HepG2 (cell line): ENCODE measurements around the gene CTNNBL1. TPM values are rescaled to one million over a fixed set of nuclear protein-coding genes. Genes with fewer than 3 reads are reported as not detected.

Experiments used
- ATAC-seq: fragments of 200-7000 bp; cut with Tn5 transposase; 3 replicates; pipeline ENCODE4 v1.9.1; 2020; ENCODE audit warnings: mild to moderate bottlenecking, moderate library complexity
- BruUV-seq: library from RNA; stranded (reverse); fragments of 400-500 nt; replicated peaks from 2 replicates; lab custom pipeline; 2021; lab: Mats Ljungman, UMichigan
- CTCF ChIA-PET: fragments of 300-600 bp; formaldehyde crosslinking; extraction: SDS; loops from one replicate; lab custom pipeline; 2021; ENCODE audit warnings: low total read pairs, inconsistent platforms, low intra/inter-chr PET ratio; lab: Yijun Ruan, JAX
- POLR2A ChIA-PET: fragments of 350-600 bp; sonication (Branson Sonifier 250); formaldehyde crosslinking; loops from one replicate; lab custom pipeline; 2020; ENCODE audit warnings: antibody characterized with exemption, inconsistent platforms; lab: Yijun Ruan, JAX
- DNase-seq: peaks from one replicate; pipeline ENCODE4 v3.0.0-alpha.2; 2015; ENCODE audit warnings: low spot score
- FAIRE-seq: peaks from 3 replicates; lab custom pipeline; 2011; peaks lifted over from hg19 to GRCh38; lab: Jason Lieb, UNC
- H2AFZ ChIP-seq: one replicate; pipeline ENCODE4 v1.6.1; 2011; ENCODE audit warnings: low read length, inconsistent platforms
- H3K27ac ChIP-seq: fragments of 300-600 bp; 3 replicates; pipeline ENCODE4 v1.8.0; 2011; ENCODE audit warnings: mixed run types, mild to moderate bottlenecking, mixed read lengths, low read length, inconsistent platforms; ENCODE audit not compliant: insufficient read depth; ENCODE audit errors: extremely low read length
- H3K27me3 ChIP-seq, 2 experiments: fragments of 200-600 bp in 1 of 2; 2 replicates in 1 of 2; 3 replicates in 1 of 2; pipeline versions ENCODE4 v1.6.0 to v1.8.0; 2011; ENCODE audit warnings: low read length in 2 of 2, mild to moderate bottlenecking in 2 of 2, moderate library complexity in 2 of 2, inconsistent platforms in 1 of 2; ENCODE audit not compliant: insufficient read depth in 2 of 2, control insufficient read depth in 1 of 2
- H3K36me3 ChIP-seq, 2 experiments: fragments of 200-600 bp in 1 of 2; replicated peaks in 1 of 2; 2 replicates in 1 of 2; 3 replicates in 1 of 2; pipeline versions ENCODE4 v1.5.1 to v1.8.0; 2011; ENCODE audit warnings: low read length in 2 of 2, inconsistent platforms in 1 of 2; ENCODE audit not compliant: insufficient read depth in 2 of 2, control insufficient read depth in 1 of 2
- H3K4me1 ChIP-seq: 2 replicates; pipeline ENCODE4 v1.5.1; 2012; ENCODE audit warnings: low read length, inconsistent platforms; ENCODE audit not compliant: insufficient read depth
- H3K4me2 ChIP-seq: 2 replicates; pipeline ENCODE4 v1.6.0; 2011; ENCODE audit warnings: low read depth, low read length, inconsistent platforms
- H3K4me3 ChIP-seq, 3 experiments: fragments of 200-600 bp in 1 of 3; sonication (generic), shearing (Covaris generic) in 1 of 3; replicated peaks in 1 of 3; 2 replicates each; pipeline ENCODE4 v1.5.1; 2011 to 2016; ENCODE audit warnings: low read length in 3 of 3, inconsistent platforms in 2 of 3, low read depth in 2 of 3, mild to moderate bottlenecking in 2 of 3, control low read depth in 1 of 3, mixed read lengths in 1 of 3; ENCODE audit not compliant: insufficient read depth in 1 of 3
- H3K79me2 ChIP-seq: one replicate; pipeline ENCODE4 v1.6.1; 2011; ENCODE audit warnings: low read length, inconsistent platforms; ENCODE audit not compliant: insufficient read depth
- H3K9ac ChIP-seq: 2 replicates; pipeline ENCODE4 v1.6.0; 2011; ENCODE audit warnings: mild to moderate bottlenecking, low read depth, low read length, inconsistent platforms; ENCODE audit not compliant: insufficient read depth
- H3K9me3 ChIP-seq: 2 replicates; pipeline ENCODE4 v1.5.1; 2012; ENCODE audit warnings: mild to moderate bottlenecking, low read length
- H4K20me1 ChIP-seq: 2 replicates; pipeline ENCODE4 v1.6.0; 2011; ENCODE audit warnings: inconsistent platforms, mild to moderate bottlenecking, low read length, moderate library complexity; ENCODE audit not compliant: insufficient read depth
- ARNT2 ChIP-seq: sonication (generic); formaldehyde crosslinking; IDR thresholded peaks from 2 replicates; pipeline ENCODE4 v1.8.0; 2022; ENCODE audit warnings: mild to moderate bottlenecking, low read depth, missing genetic modification reagents, moderate library complexity
- ZNF609 ChIP-seq: sonication (generic); formaldehyde crosslinking; IDR thresholded peaks from 2 replicates; pipeline ENCODE4 v1.4.0; 2020; ENCODE audit warnings: mild to moderate bottlenecking, missing genetic modification reagents, borderline replicate concordance
- WGBS: methylation state at CpG from one replicate; pipeline ENCODE4 v1.1.6; 2017; ENCODE audit warnings: low lambda C conversion rate; 5-methylcytosine and 5-hydroxymethylcytosine counted together
- in situ Hi-C: cut with HindIII; loops from 2 replicates; pipeline ENCODE4 v1.10.0; 2017; ENCODE audit warnings: low pct_unique_long_range_greater_than_20kb; ENCODE audit not compliant: extremely low pct_ligation_motif_present
- intact Hi-C: fragments of 100-400 bp; cut with micrococcal nuclease; formaldehyde crosslinking; loops from one replicate; pipeline ENCODE4 v1.10.0; 2022; ENCODE audit not compliant: unreplicated experiment
- polyA plus RNA-seq, 8 experiments: library from polyadenylated mRNA; depleted of rRNA in 3 of 8; stranded (reverse) in 7 of 8; unstranded in 1 of 8; fragments of >200 nt; fragmentation: Illumina TruSeq in 4 of 8; extraction: Trizol in 4 of 8; gene quantifications; 2 replicates each; pipeline versions ENCODE4 v1.2.1 to v1.2.3, GENCODE V29; 2011 to 2016; ENCODE audit warnings: low read depth in 4 of 8, missing spikeins in 1 of 8, mixed read lengths in 1 of 8; ENCODE audit not compliant: insufficient read depth in 1 of 8
- total RNA-seq, 5 experiments: library from RNA; depleted of rRNA; stranded (reverse); fragments of >200 nt; fragmentation: Illumina TruSeq; extraction: Trizol; gene quantifications; 2 replicates each; pipeline ENCODE4 v1.2.3, GENCODE V29; 2016; ENCODE audit warnings: low read depth in 1 of 5

Gene CTNNBL1
- total and polyA plus RNA-seq, 2 of the 13 experiments (the other 11 are each of a cell fraction or from before 2014, with no cell fraction given): 49.3 to 94.6 TPM

GRCh38 chr20:37896932-37897548 is 203.2 kb downstream of the CTNNBL1 start (continued):
- TF ChIP-seq ZNF609 (CRISPR knock-in tag): 0 out of 2 replicates have a peak, but pooled peaks have one; percentile 27

DNA sequence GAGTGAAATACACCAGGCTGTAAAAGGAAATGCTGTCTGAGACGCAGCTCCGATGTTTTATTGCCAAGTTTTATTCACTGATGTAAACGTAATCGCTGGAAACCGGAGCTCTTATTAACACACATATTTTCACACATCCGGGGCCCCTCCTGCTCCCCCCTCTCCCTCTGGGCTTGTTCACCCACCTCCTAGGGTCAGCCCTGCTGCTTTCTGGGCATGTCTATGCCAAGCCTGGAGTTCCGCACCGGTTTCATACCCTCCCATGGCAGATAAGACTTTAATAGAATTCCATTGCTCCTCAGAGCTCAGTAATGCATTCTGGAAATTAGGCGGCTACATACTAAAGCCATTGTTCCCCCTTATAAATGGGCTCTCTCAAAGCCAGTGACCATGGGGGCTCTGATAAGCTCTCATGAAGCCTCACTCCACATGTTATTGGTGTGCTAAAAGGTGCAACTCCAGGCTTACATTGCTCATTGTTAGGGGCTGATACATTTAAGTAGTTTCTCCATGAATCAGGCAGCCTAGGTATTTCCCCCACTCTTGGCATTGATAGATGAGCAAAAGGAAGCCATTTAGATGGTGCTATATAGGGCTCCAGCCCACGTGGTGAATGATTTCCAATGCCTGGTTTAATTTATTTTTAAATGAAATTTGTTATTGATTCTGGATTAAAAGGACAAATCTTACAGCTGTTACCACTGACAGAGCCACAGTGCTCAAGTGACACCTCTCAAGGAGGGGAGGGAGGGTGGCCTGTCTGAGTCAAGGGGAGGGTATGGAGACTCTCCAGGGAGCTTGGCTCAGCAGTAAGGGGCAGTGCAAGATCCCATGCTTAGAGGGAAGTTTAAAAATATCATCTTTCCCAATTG is 204.6 kb downstream of the CTNNBL1 start:
- Histone ChIP-seq H3K79me2 (no peaks in the 10 kb centered on the region), H3K9ac (no peak overlapping the region), H2AFZ (no peak overlapping the region), H4K20me1 (peaks cover 3% of the 10 kb centered on the region; the same call in 1 of the 2 replicates), H3K4me3 (no peak overlapping the region), H3K27me3 (peaks cover 5 to 32% of the 10 kb centered on the region in 2 experiments; a peak in 4 of 5 replicates), H3K27ac (no peak overlapping the region), H3K9me3 (no peaks in the 10 kb centered on the region), H3K4me1 (peaks cover 17% of the 10 kb centered on the region; the same call in 1 of the 2 replicates), H3K36me3 (no peaks in the 10 kb centered on the region), H3K4me2 (no peak overlapping the region)
- ChIA-PET CTCF (no interaction called here), POLR2A (no interaction called here)
- DNase-seq (no peak), FAIRE-seq (no peak), ATAC-seq (no peak)
- intact Hi-C loops: loop anchor here (1.0 to 10.0 kb wide), 2 partner anchors 88 to 334 kb away; no protein-coding TSS in a partner anchor
- no TSS peak for BruUV-seq
- no peak for TF ChIP-seq ARNT2 (CRISPR knock-in tag)
- 46% methylated on average over 10 of the region's 10 CpGs for WGBS
- in situ Hi-C loops: loop anchor here (5.0 to 10.0 kb wide), 2 partner anchors 244 to 331 kb away; no protein-coding TSS in a partner anchor
